Right atrium auricular region (tissue), 2 donors: ENCODE data around the gene DDA1. TPM values are rescaled to one million over a fixed set of nuclear protein-coding genes. Genes with fewer than 3 reads are reported as not detected.
"Not testable (repeated sequence)": the region's sequence is repeated elsewhere in the genome, so short reads cannot be mapped to it uniquely, and the experiment has no call there.

Experiments
- DNase-seq: peaks from one replicate; pipeline ENCODE4 v3.0.0-alpha.2; 2019; ENCODE audit warnings: low spot score
- H3K27ac ChIP-seq, 2 donors: fragments of 200-600 bp; sonication (generic); 1 replicate in 1 of 2; 2 replicates in 1 of 2; pipeline ENCODE4 v1.5.1; 2016 to 2019
- H3K27me3 ChIP-seq, 2 donors: fragments of 200-600 bp; sonication (generic); one replicate each; pipeline versions ENCODE4 v1.5.1 to v1.6.0; 2017 to 2019
- H3K36me3 ChIP-seq: fragments of 200-600 bp; sonication (generic); one replicate; pipeline ENCODE4 v1.5.1; 2016
- H3K4me1 ChIP-seq, 2 donors: fragments of 200-600 bp; sonication (generic); one replicate each; pipeline versions ENCODE4 v1.5.1 to v1.6.0; 2017 to 2019
- H3K4me3 ChIP-seq, 2 donors: fragments of 200-600 bp; sonication (generic); 1 replicate in 1 of 2; 2 replicates in 1 of 2; pipeline ENCODE4 v1.5.1; 2017 to 2019; ENCODE audit warnings: mild to moderate bottlenecking in 1 of 2, moderate library complexity in 1 of 2
- H3K9me3 ChIP-seq, 2 donors: fragments of 200-600 bp; sonication (generic); one replicate each; pipeline ENCODE4 v1.5.1; 2019
- CTCF ChIP-seq, 2 donors: fragments of 200-600 bp; sonication (generic); IDR thresholded peaks; one replicate each; pipeline ENCODE4 v1.5.1; 2019; ENCODE audit warnings: antibody characterized with exemption in 2 of 2
- total RNA-seq, 2 donors: library from RNA; depleted of rRNA; stranded (reverse); fragments of >200 nt; gene quantifications; one replicate each; pipeline ENCODE4 v1.1.0, GENCODE V29; 2016

DDA1 gene
- total RNA-seq, 2 donors from 2014 or later = 22.2 to 40.1 TPM

- H3K9me3 ChIP-seq = peaks cover 0 to under 1% of the 10 kb centered on the region in 2 donors
- no peak for TF ChIP-seq CTCF (IDR thresholded peaks at IDR 0.05)
Observed at GRCh38 chr19:17264641-17264979, 44.8 kb upstream of the DDA1 start, which contains the start of gene USHBP1. Gene USHBP1, minus strand, starts transcription at chr19:17264745. Its CDS starts 446 bp downstream, at chr19:17264299.

GRCh38 chr19:17266026-17266425, 43.3 kb upstream of the DDA1 start:
- Histone ChIP-seq H3K4me3 (no peak overlapping the region), H3K27ac (peak overlapping the region in 1 of 2 donors; percentile 52), H3K36me3 (peaks cover 9% of the 10 kb centered on the region), H3K27me3 (no peaks in the 10 kb centered on the region), H3K4me1 (peaks cover 0 to 7% of the 10 kb centered on the region in 2 donors), H3K9me3 (no peaks in the 10 kb centered on the region)
- no peak for TF ChIP-seq CTCF (IDR thresholded peaks at IDR 0.05)
- DNase-seq = no peak

More at GRCh38 chr19:17264641-17264979, 44.8 kb upstream of the DDA1 start, which contains the start of gene USHBP1:
- H3K4me1 ChIP-seq = peaks cover 0 to 7% of the 10 kb centered on the region in 2 donors
- DNase-seq = no peak
- H3K27me3 ChIP-seq = no peaks in the 10 kb centered on the region
- peak within 1 kb of the TSS; percentile 64 to 72 for H3K27ac ChIP-seq
- peak within 1 kb of the TSS; percentile 36 to 49 for H3K4me3 ChIP-seq
- H3K36me3 ChIP-seq = peaks cover 2% of the 10 kb centered on the region

- no peak for DNase-seq
- peaks cover 0 to 7% of the 10 kb centered on the region in 2 donors for H3K4me1 ChIP-seq
- TF ChIP-seq CTCF (IDR thresholded peaks at IDR 0.05) = no peak
- peaks cover 13% of the 10 kb centered on the region for H3K36me3 ChIP-seq
- no peaks in the 10 kb centered on the region for H3K27me3 ChIP-seq
- H3K27ac ChIP-seq = peak overlapping the region in 1 of 2 donors; percentile 52
- H3K4me3 ChIP-seq = no peak overlapping the region
- H3K9me3 ChIP-seq = no peaks in the 10 kb centered on the region
Observed at GRCh38 chr19:17266589-17266974, 42.8 kb upstream of the DDA1 start.

GRCh38 chr19:17266975-17267788, 42.2 kb upstream of the DDA1 start, which contains the start of gene BABAM1:
Gene BABAM1, plus strand, starts transcription at chr19:17267443. Its CDS starts 1,364 bp downstream, at chr19:17268807.
- Histone ChIP-seq H3K27me3 (no peaks in the 10 kb centered on the region), H3K4me3 (peak within 1 kb of the TSS; percentile 70 to 85), H3K27ac (peak within 1 kb of the TSS; percentile 72 to 83), H3K9me3 (no peaks in the 10 kb centered on the region), H3K36me3 (peaks cover 16% of the 10 kb centered on the region), H3K4me1 (peaks cover 0 to 7% of the 10 kb centered on the region in 2 donors)
- peak; percentile 99 for DNase-seq
- TF ChIP-seq CTCF (IDR thresholded peaks at IDR 0.05) = no peak

GRCh38 chr19:17268754-17269153, 40.6 kb upstream of the DDA1 start:
- Histone ChIP-seq H3K4me3 (no peak overlapping the region), H3K36me3 (peaks cover 22% of the 10 kb centered on the region), H3K27me3 (no peaks in the 10 kb centered on the region), H3K27ac (no peak overlapping the region), H3K4me1 (peaks cover 0 to 7% of the 10 kb centered on the region in 2 donors), H3K9me3 (no peaks in the 10 kb centered on the region)
- no peak for TF ChIP-seq CTCF (IDR thresholded peaks at IDR 0.05)
- no peak for DNase-seq

- not testable (repeated sequence) for H3K4me1 ChIP-seq, H3K27me3 ChIP-seq, H3K27ac ChIP-seq, H3K4me3 ChIP-seq, H3K9me3 ChIP-seq, DNase-seq
- H3K36me3 ChIP-seq = peaks cover 63% of the 10 kb centered on the region
Observed at GRCh38 chr19:17274892-17275291, 34.5 kb upstream of the DDA1 start.
